Endothelial cell of umbilical vein (primary cell): Measurements from ENCODE around the gene RGS12. TPM values are rescaled to one million over a fixed set of nuclear protein-coding genes. Genes with fewer than 3 reads are reported as not detected.

Experiments used
- BruUV-seq: library from RNA; stranded (reverse); fragments of 400-500 nt; replicated peaks from 2 replicates; lab custom pipeline; 2021; lab: Mats Ljungman, UMichigan
- CTCF ChIA-PET: fragments of 300-600, 350-600 bp; sonication (Branson Sonifier 250); formaldehyde crosslinking; loops from one replicate; lab custom pipeline; 2021; ENCODE audit warnings: antibody characterized with exemption, inconsistent platforms; lab: Charles Lee
- POLR2A ChIA-PET: fragments of 300-600, 350-600 bp; sonication (Branson Sonifier 250); formaldehyde crosslinking; loops from one replicate; lab custom pipeline; 2021; ENCODE audit warnings: antibody characterized with exemption, inconsistent platforms; lab: Charles Lee
- DNase-seq: peaks from one replicate; pipeline ENCODE4 v3.0.0-alpha.2; 2011; ENCODE audit warnings: low read depth, low spot score
- FAIRE-seq: peaks from 2 replicates; lab custom pipeline; 2011; peaks lifted over from hg19 to GRCh38; lab: Jason Lieb, UNC
- H2AFZ ChIP-seq: 2 replicates; pipeline ENCODE4 v1.6.0; 2012; ENCODE audit warnings: low read depth, low read length, control low read depth, inconsistent platforms
- H3K27ac ChIP-seq: 2 replicates; pipeline ENCODE4 v1.5.1; 2011; ENCODE audit warnings: low read depth, mild to moderate bottlenecking, control low read depth, low read length, moderate library complexity; ENCODE audit not compliant: insufficient read depth
- H3K27me3 ChIP-seq, 2 experiments: 2 replicates each; pipeline versions ENCODE4 v1.6.0 to v1.6.1; 2011; ENCODE audit warnings: low read length in 2 of 2, mixed read lengths in 1 of 2; ENCODE audit not compliant: control insufficient read depth in 2 of 2, insufficient read depth in 2 of 2
- H3K36me3 ChIP-seq, 2 experiments: 2 replicates in 1 of 2; 3 replicates in 1 of 2; pipeline ENCODE4 v1.5.1; 2011; ENCODE audit warnings: low read length in 2 of 2, mild to moderate bottlenecking in 1 of 2, moderate library complexity in 1 of 2; ENCODE audit not compliant: control insufficient read depth in 2 of 2, insufficient read depth in 2 of 2; ENCODE audit errors: extremely low read depth in 1 of 2
- H3K4me1 ChIP-seq: 3 replicates; pipeline ENCODE4 v1.5.1; 2011; ENCODE audit warnings: mild to moderate bottlenecking, low read length; ENCODE audit not compliant: control insufficient read depth, insufficient read depth; ENCODE audit errors: extremely low read depth
- H3K4me2 ChIP-seq: 2 replicates; pipeline ENCODE4 v1.6.1; 2011; ENCODE audit warnings: low read length, control low read depth, mixed read lengths; ENCODE audit not compliant: insufficient read depth
- H3K4me3 ChIP-seq, 3 experiments: fragments of 200-600 bp in 1 of 3; sonication (generic), shearing (Covaris generic) in 1 of 3; replicated peaks in 1 of 3; 2 replicates each; pipeline ENCODE4 v1.5.1; 2011 to 2016; ENCODE audit warnings: control low read depth in 3 of 3, low read length in 3 of 3, mild to moderate bottlenecking in 2 of 3, inconsistent platforms in 1 of 3, low read depth in 1 of 3, moderate library complexity in 1 of 3; ENCODE audit not compliant: insufficient read depth in 1 of 3
- H3K79me2 ChIP-seq: 2 replicates; pipeline ENCODE4 v1.6.0; 2012; ENCODE audit warnings: low read length, inconsistent platforms; ENCODE audit not compliant: control insufficient read depth, insufficient read depth
- H3K9ac ChIP-seq: replicated peaks from 2 replicates; pipeline ENCODE3; 2011; ENCODE audit warnings: low read length, control low read depth; ENCODE audit not compliant: insufficient read depth; ENCODE audit errors: extremely low read depth
- H3K9me1 ChIP-seq: replicated peaks from 3 replicates; pipeline ENCODE4 v1.6.0; 2011; ENCODE audit warnings: mild to moderate bottlenecking, low read length; ENCODE audit not compliant: control insufficient read depth, insufficient read depth; ENCODE audit errors: extremely low read depth
- H3K9me3 ChIP-seq: replicated peaks from 2 replicates; pipeline ENCODE4 v1.5.1; 2012; ENCODE audit warnings: low read length, inconsistent platforms; ENCODE audit not compliant: control insufficient read depth, insufficient read depth
- H4K20me1 ChIP-seq: replicated peaks from 2 replicates; pipeline ENCODE3; 2011; ENCODE audit warnings: mild to moderate bottlenecking, low read length; ENCODE audit not compliant: control insufficient read depth, insufficient read depth; ENCODE audit errors: extremely low read depth
- CTCF ChIP-seq, 2 donors: IDR thresholded peaks; 1 replicate in 1 of 2; 2 replicates in 1 of 2; pipeline ENCODE4 v1.5.1; 2011; ENCODE audit warnings: low read length in 2 of 2, mild to moderate bottlenecking in 2 of 2, moderate library complexity in 2 of 2, control low read depth in 1 of 2, inconsistent platforms in 1 of 2, low read depth in 1 of 2; ENCODE audit not compliant: insufficient read depth in 1 of 2; ENCODE audit errors: extremely low read depth in 1 of 2
- EZH2 ChIP-seq: IDR thresholded peaks from 2 replicates; pipeline ENCODE4 v1.6.1; 2012; ENCODE audit warnings: borderline replicate concordance, low read depth, mild to moderate bottlenecking, moderate library complexity, low read length, inconsistent platforms; ENCODE audit not compliant: severe bottlenecking
- FOS ChIP-seq: IDR thresholded peaks from 2 replicates; pipeline ENCODE4 v1.6.1; 2011; ENCODE audit warnings: mild to moderate bottlenecking, low read length, moderate library complexity, borderline replicate concordance; ENCODE audit not compliant: insufficient read depth
- GATA2 ChIP-seq: IDR thresholded peaks from 2 replicates; pipeline ENCODE4 v1.7.0; 2011; ENCODE audit warnings: low read depth, mild to moderate bottlenecking, moderate library complexity, mixed read lengths, low read length; ENCODE audit not compliant: insufficient read length, insufficient read depth
- JUN ChIP-seq: IDR thresholded peaks from 2 replicates; pipeline ENCODE4 v1.6.1; 2011; ENCODE audit warnings: borderline replicate concordance, low read depth; ENCODE audit not compliant: insufficient read length, insufficient read depth
- MAX ChIP-seq: IDR thresholded peaks from 2 replicates; pipeline ENCODE4 v1.6.1; 2011; ENCODE audit not compliant: insufficient read depth, insufficient read length
- MYC ChIP-seq: IDR thresholded peaks from one replicate; pipeline ENCODE4 v1.6.1; 2011; ENCODE audit warnings: mild to moderate bottlenecking, low read depth, low read length
- POLR2A ChIP-seq: IDR thresholded peaks from 2 replicates; pipeline ENCODE4 v1.6.1; 2012; ENCODE audit warnings: low read depth, mild to moderate bottlenecking, control low read depth, low read length
- POLR2AphosphoS5 ChIP-seq: IDR thresholded peaks from 2 replicates; pipeline ENCODE4 v1.6.1; 2012; ENCODE audit warnings: low read depth, mild to moderate bottlenecking, control low read depth, low read length, moderate library complexity; ENCODE audit not compliant: insufficient read depth
- dilution Hi-C: fragments of 300-500 bp; cut with MboI; formaldehyde crosslinking; loops from one replicate; pipeline ENCODE4 v1.15.0; 2019; ENCODE audit warnings: low sequenced_read_pairs; ENCODE audit not compliant: extremely low pct_ligation_motif_present
- intact Hi-C: fragments of 100-400 bp; cut with micrococcal nuclease; formaldehyde crosslinking; loops from one replicate; pipeline ENCODE4 v1.10.0; 2022
- polyA plus RNA-seq, 4 experiments: library from polyadenylated mRNA; depleted of rRNA in 3 of 4; stranded (reverse) in 3 of 4; unstranded in 1 of 4; fragments of >200 nt; gene quantifications; 2 replicates each; pipeline versions ENCODE4 v1.2.1 to v1.2.3, GENCODE V29; 2011 to 2012; ENCODE audit warnings: missing spikeins in 1 of 4
- total RNA-seq: library from RNA; stranded (reverse); gene quantifications from 2 replicates; pipeline ENCODE4 v1.2.3, GENCODE V29; 2021

RGS12 gene
- total and polyA plus RNA-seq, 2 donors (not counting 3 experiments of a cell fraction or from before 2014, with no cell fraction given): 65.2 to 75.4 TPM

DNA sequence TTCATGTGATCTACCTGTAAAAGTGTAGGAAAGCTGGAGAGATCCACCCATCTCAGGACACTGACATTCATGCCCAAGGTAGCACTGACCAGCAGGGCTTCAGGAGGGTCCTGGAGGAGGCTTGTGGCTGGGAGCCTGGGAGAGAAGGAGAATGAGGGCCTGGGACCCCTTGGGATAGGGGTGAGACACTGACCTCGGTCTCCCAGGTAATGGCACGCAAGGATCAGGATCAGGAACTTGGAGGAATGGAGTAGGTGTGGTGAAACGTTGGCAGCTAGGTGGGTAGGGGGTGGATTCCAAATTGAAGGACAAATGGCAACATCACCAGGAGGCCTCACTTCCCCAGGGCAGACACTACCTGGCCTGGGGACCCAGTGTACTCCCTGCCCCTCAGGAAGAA is 12.4 kb upstream of the RGS12 start:
- TF ChIP-seq MYC (no peak), EZH2 (no peak), POLR2AphosphoS5 (no peak), FOS (no peak)
- dilution Hi-C loops (no loop called here), intact Hi-C loops (no loop called here)
- Histone ChIP-seq H3K4me2 (no peak overlapping the region), H3K27ac (no peak overlapping the region), H3K9me3 (no peaks in the 10 kb centered on the region), H4K20me1 (no peaks in the 10 kb centered on the region), H3K4me1 (no peaks in the 10 kb centered on the region), H3K27me3 (peaks cover 0 to 13% of the 10 kb centered on the region in 2 experiments), H3K79me2 (no peaks in the 10 kb centered on the region), H2AFZ (no peak overlapping the region), H3K4me3 (no peak overlapping the region), H3K9me1 (no peaks in the 10 kb centered on the region), H3K9ac (no peak overlapping the region), H3K36me3 (no peaks in the 10 kb centered on the region)
- DNase-seq (no peak), FAIRE-seq (no peak)
- POLR2A ChIA-PET: no interaction called here
- CTCF ChIA-PET: no interaction called here
- BruUV-seq: no TSS peak

DNA sequence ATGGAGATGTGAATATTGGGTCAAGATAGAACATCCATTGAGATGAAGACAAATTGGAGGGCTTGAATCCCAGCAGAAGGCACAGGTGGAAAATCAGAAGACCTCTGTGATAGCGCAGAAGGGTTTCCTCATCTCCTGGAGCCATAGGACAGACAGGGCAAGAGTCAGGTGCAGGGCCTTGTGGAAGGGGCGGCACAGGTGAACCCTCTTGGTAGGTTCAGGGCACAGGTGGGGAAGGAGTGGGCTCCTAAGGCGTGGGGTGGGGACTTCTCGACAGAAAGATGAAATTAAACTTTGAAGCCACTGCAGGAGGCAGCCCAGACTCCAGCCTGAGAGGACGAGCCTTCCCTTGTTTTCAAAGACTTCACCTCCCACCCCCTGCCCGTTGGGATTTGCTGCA is 9.3 kb upstream of the RGS12 start:
- FAIRE-seq (no peak), DNase-seq (no peak)
- POLR2A ChIA-PET: no interaction called here
- dilution Hi-C loops (no loop called here), intact Hi-C loops (no loop called here)
- no peaks in the 10 kb centered on the region for H3K4me1 ChIP-seq
- no peaks in the 10 kb centered on the region for H3K36me3 ChIP-seq
- H3K79me2 ChIP-seq: no peaks in the 10 kb centered on the region
- no peak overlapping the region for H2AFZ ChIP-seq
- H3K4me3 ChIP-seq: no peak overlapping the region
- no TSS peak for BruUV-seq
- no peak overlapping the region for H3K9ac ChIP-seq
- peaks cover 0 to 4% of the 10 kb centered on the region in 2 experiments for H3K27me3 ChIP-seq
- H3K27ac ChIP-seq: no peak overlapping the region
- no peak overlapping the region for H3K4me2 ChIP-seq
- TF ChIP-seq EZH2 (no peak), GATA2 (no peak), POLR2A (no peak), JUN (no peak), MAX (no peak), FOS (no peak), MYC (no peak), POLR2AphosphoS5 (no peak), CTCF (IDR thresholded peaks at IDR 0.05; ENCODE audit: extremely low read depth in 1 of 2, insufficient read depth in 1 of 2, low read depth in 1 of 2, low read length in 2 of 2) (no peak)
- no peaks in the 10 kb centered on the region for H4K20me1 ChIP-seq
- H3K9me3 ChIP-seq: no peaks in the 10 kb centered on the region
- H3K9me1 ChIP-seq: no peaks in the 10 kb centered on the region
- CTCF ChIA-PET: no interaction called here
